Spleen (tissue), 13 donors: ENCODE measurements around the gene RAB3D. TPM values are rescaled to one million over a fixed set of nuclear protein-coding genes. Genes with fewer than 3 reads are reported as not detected.
A peak's percentile ranks its signal among the peaks of the same experiment; 100 is the strongest.

Source experiments
- DNase-seq: peaks from one replicate; pipeline ENCODE4 v3.0.0-alpha.2; 2020
- H3K27ac ChIP-seq, 8 donors: fragments of 200-600 bp; sonication (generic) in 7 of 8; 1 replicate in 4 of 8; 2 replicates in 4 of 8; pipeline versions ENCODE4 v1.5.0 to v1.8.0; 2016 to 2021; ENCODE audit warnings: inconsistent platforms in 4 of 8, mild to moderate bottlenecking in 4 of 8, moderate library complexity in 1 of 8
- H3K27me3 ChIP-seq, 7 donors: fragments of 200-600 bp; sonication (generic) in 6 of 7; replicated peaks in 1 of 7; 1 replicate in 4 of 7; 2 replicates in 3 of 7; pipeline versions ENCODE4 v1.5.0 to v1.8.0; 2016 to 2021; ENCODE audit warnings: inconsistent platforms in 3 of 7, mild to moderate bottlenecking in 1 of 7
- H3K36me3 ChIP-seq, 6 donors: fragments of 200-600 bp; sonication (generic) in 5 of 6; 1 replicate in 4 of 6; 2 replicates in 2 of 6; pipeline versions ENCODE4 v1.5.0 to v1.8.0; 2016 to 2021; ENCODE audit warnings: inconsistent platforms in 2 of 6
- H3K4me1 ChIP-seq, 6 donors: fragments of 200-600 bp; sonication (generic) in 5 of 6; 1 replicate in 3 of 6; 2 replicates in 3 of 6; pipeline versions ENCODE4 v1.5.0 to v1.8.0; 2016 to 2021; ENCODE audit warnings: inconsistent platforms in 3 of 6
- H3K4me3 ChIP-seq, 8 donors: fragments of 200-600 bp; sonication (generic) in 7 of 8; 1 replicate in 4 of 8; 2 replicates in 4 of 8; pipeline versions ENCODE4 v1.5.0 to v1.8.0; 2016 to 2021; ENCODE audit warnings: inconsistent platforms in 4 of 8, mild to moderate bottlenecking in 4 of 8, moderate library complexity in 2 of 8
- H3K9me3 ChIP-seq, 8 donors: fragments of 200-600 bp; sonication (generic) in 7 of 8; 1 replicate in 4 of 8; 2 replicates in 4 of 8; pipeline versions ENCODE4 v1.5.0 to v1.8.0; 2016 to 2021; ENCODE audit warnings: inconsistent platforms in 4 of 8
- POLR2A ChIP-seq, 3 donors: fragments of 450-650 bp; IDR thresholded peaks; one replicate each; pipeline ENCODE4 v1.5.1; 2017; ENCODE audit warnings: antibody characterized with exemption in 3 of 3, mild to moderate bottlenecking in 1 of 3
- POLR2AphosphoS5 ChIP-seq, 3 donors: sonication (generic); formaldehyde crosslinking; IDR thresholded peaks; one replicate each; pipeline ENCODE4 v1.5.1; 2017; ENCODE audit warnings: antibody characterized with exemption in 3 of 3
- WGBS, 5 donors: extraction: QIAGEN DNeasy Blood & Tissue Kit in 3 of 5; methylation state at CpG; one replicate each; pipeline versions ENCODE4 v1.1.5 to v1.1.7; 2013 to 2018; 5-methylcytosine and 5-hydroxymethylcytosine counted together
- intact Hi-C: fragments of 100-400 bp; cut with DNase I; formaldehyde crosslinking; loops from one replicate; pipeline ENCODE4 v1.15.0; 2023; ENCODE audit warnings: low total_unique reads
- long read RNA-seq, 2 donors: transcript quantifications; one replicate each; lab custom pipeline, GENCODE V29; 2026
- polyA plus RNA-seq, 3 donors: library from polyadenylated mRNA; stranded (reverse); fragments of 200-250 nt; gene quantifications; one replicate each; pipeline ENCODE4 v1.2.1, GENCODE V29; 2013
- total RNA-seq, 7 donors: library from RNA; depleted of rRNA in 3 of 7; stranded (reverse); fragments of >200 nt in 3 of 7; fragmentation: NEBNext Ultra II Directional in 4 of 7; extraction: Animal tissue kit (Norgen Biotek cat#: 25700) in 4 of 7; gene quantifications; one replicate each; pipeline versions ENCODE4 v1.1.0 to v1.2.1, GENCODE V29; 2016 to 2021
- TF ChIP-seq, protein P1 (sequence below), 11 experiments: fragments of 200-600 bp in 7 of 11; fragments of 450-650 bp in 4 of 11; sonication (generic) in 4 of 11; IDR thresholded peaks in 8 of 11; conservative IDR thresholded peaks in 3 of 11; 1 replicate in 7 of 11; 2 replicates in 4 of 11; pipeline versions ENCODE4 v1.4.0 to v1.8.0; 2016 to 2021; ENCODE audit warnings: antibody characterized with exemption in 11 of 11, inconsistent platforms in 4 of 11, mild to moderate bottlenecking in 1 of 11
- donor health status: healthy with polysubstance abuse.
- donor health status: DM: no; HTN: no; CAD: no; lungs with moderate emphysema.
- donor health status: DM: no; HTN: no; CAD: no.
- donor health status: Bipolar disorder and iron deficiency.
- donor health status: healthy.
- donor health status: DM: no; HTN: no; CAD: no.
- donor health status: DM: yes; HTN: yes; CAD: no.

The RAB3D gene, protein sequence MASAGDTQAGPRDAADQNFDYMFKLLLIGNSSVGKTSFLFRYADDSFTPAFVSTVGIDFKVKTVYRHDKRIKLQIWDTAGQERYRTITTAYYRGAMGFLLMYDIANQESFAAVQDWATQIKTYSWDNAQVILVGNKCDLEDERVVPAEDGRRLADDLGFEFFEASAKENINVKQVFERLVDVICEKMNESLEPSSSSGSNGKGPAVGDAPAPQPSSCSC
- total RNA-seq (10 to 100 TPM; 26.7 to 51.3 (median 43.5) TPM), polyA plus RNA-seq (1 to 10 TPM; 2.5 to 6.4 (median 3.3) TPM)
- long read RNA-seq, donor 1: 0 reads
- long read RNA-seq, donor 2, full-length matches to known transcripts: 4 of 4 reads
- long read RNA-seq, donor 2, partial matches to known transcripts: 0 of 4 reads
- long read RNA-seq, donor 2, other reads (novel, unspliced or antisense): 0 of 4 reads

- no peaks in the 10 kb centered on the region for H3K27me3 ChIP-seq
- WGBS, 5 donors: 5 to 26% (median 7%) methylated on average over 11 to 53 of the region's 53 CpGs
- intact Hi-C loops: no loop called here
- H3K4me1 ChIP-seq: peaks cover 18 to 73% (median 47%) of the 10 kb centered on the region in 6 donors
- peak within 1 kb of the TSS; percentile 57 to 86 (median 72) for H3K4me3 ChIP-seq
- peak; percentile 98 for DNase-seq
- H3K9me3 ChIP-seq: peaks cover 0 to 6% (median 0%) of the 10 kb centered on the region in 8 donors
- H3K36me3 ChIP-seq: peaks cover 0 to 51% (median 21%) of the 10 kb centered on the region in 6 donors
- H3K27ac ChIP-seq: peak within 1 kb of the TSS; percentile 53 to 96 (median 82)
- peak; percentile 90 to 94 (median 92) for TF ChIP-seq POLR2AphosphoS5 (IDR thresholded peaks at IDR 0.05)
- TF ChIP-seq POLR2A (IDR thresholded peaks at IDR 0.05): peak in 2 of 3 donors; percentile 31 to 41
- TF ChIP-seq, protein P1, sequence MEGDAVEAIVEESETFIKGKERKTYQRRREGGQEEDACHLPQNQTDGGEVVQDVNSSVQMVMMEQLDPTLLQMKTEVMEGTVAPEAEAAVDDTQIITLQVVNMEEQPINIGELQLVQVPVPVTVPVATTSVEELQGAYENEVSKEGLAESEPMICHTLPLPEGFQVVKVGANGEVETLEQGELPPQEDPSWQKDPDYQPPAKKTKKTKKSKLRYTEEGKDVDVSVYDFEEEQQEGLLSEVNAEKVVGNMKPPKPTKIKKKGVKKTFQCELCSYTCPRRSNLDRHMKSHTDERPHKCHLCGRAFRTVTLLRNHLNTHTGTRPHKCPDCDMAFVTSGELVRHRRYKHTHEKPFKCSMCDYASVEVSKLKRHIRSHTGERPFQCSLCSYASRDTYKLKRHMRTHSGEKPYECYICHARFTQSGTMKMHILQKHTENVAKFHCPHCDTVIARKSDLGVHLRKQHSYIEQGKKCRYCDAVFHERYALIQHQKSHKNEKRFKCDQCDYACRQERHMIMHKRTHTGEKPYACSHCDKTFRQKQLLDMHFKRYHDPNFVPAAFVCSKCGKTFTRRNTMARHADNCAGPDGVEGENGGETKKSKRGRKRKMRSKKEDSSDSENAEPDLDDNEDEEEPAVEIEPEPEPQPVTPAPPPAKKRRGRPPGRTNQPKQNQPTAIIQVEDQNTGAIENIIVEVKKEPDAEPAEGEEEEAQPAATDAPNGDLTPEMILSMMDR (IDR thresholded peaks at IDR 0.05 in 8 of 11, conservative IDR thresholded peaks at IDR 0.05 in 3 of 11): peak in 1 of 11 experiments; percentile 21
Observed at GRCh38 chr19:11339254-11340098, at the start of gene RAB3D. Gene RAB3D (minus strand): TSS chr19:11339657. CDS start chr19:11337399, 2,258 bp downstream.

- TF ChIP-seq POLR2AphosphoS5 (IDR thresholded peaks at IDR 0.05) (peak in 1 of 3 donors; percentile 44), POLR2A (IDR thresholded peaks at IDR 0.05) (no peak)
- TF ChIP-seq, protein P1 (IDR thresholded peaks at IDR 0.05 in 8 of 11, conservative IDR thresholded peaks at IDR 0.05 in 3 of 11): no peak
- intact Hi-C loops: no loop called here
- peaks cover 0 to 13% (median 8%) of the 10 kb centered on the region in 8 donors for H3K9me3 ChIP-seq
Observed at GRCh38 chr19:11387162-11388034, 47.9 kb upstream of the RAB3D start.

GRCh38 chr19:11384778-11385129 is 45.3 kb upstream of the RAB3D start:
- peak overlapping the region in 3 of 8 donors; percentile 76 to 97 (median 81) for H3K27ac ChIP-seq
- H3K36me3 ChIP-seq: no peaks in the 10 kb centered on the region
- no peak overlapping the region for H3K4me3 ChIP-seq
- intact Hi-C loops: loop anchor here (5.0 kb wide), 1 partner anchor 53 kb away; the partner anchor contains the start of genes ODAD3 and PRKCSH
- TF ChIP-seq, protein P1 (IDR thresholded peaks at IDR 0.05 in 8 of 11, conservative IDR thresholded peaks at IDR 0.05 in 3 of 11): no peak
- TF ChIP-seq POLR2AphosphoS5 (IDR thresholded peaks at IDR 0.05) (no peak), POLR2A (IDR thresholded peaks at IDR 0.05) (no peak)
- H3K9me3 ChIP-seq: no peaks in the 10 kb centered on the region
- H3K4me1 ChIP-seq: peaks cover 14 to 74% (median 59%) of the 10 kb centered on the region in 6 donors
- H3K27me3 ChIP-seq: peaks cover 0 to 26% (median 0%) of the 10 kb centered on the region in 7 donors
- 88 to 93% (median 90%) methylated on average over 5 of the region's 5 CpGs for WGBS, 5 donors
- DNase-seq: no peak

More at GRCh38 chr19:11387162-11388034, 47.9 kb upstream of the RAB3D start:
- 63 to 66% (median 65%) methylated on average over 19 of the region's 19 CpGs for WGBS, 5 donors
- DNase-seq: no peak
- Histone ChIP-seq H3K27ac (peak overlapping the region in 7 of 8 donors; percentile 24 to 84 (median 63)), H3K4me3 (peak overlapping the region in 1 of 8 donors; percentile 24), H3K27me3 (peaks cover 0 to 19% (median 0%) of the 10 kb centered on the region in 7 donors), H3K4me1 (peaks cover 7 to 48% (median 34%) of the 10 kb centered on the region in 6 donors), H3K36me3 (no peaks in the 10 kb centered on the region)
